Trophoblast cell (in vitro differentiated cells and primary cell): ENCODE data around the gene CDC42EP1.
A peak's percentile ranks its signal among the peaks of the same experiment; 100 is the strongest.

Source experiments
- DNase-seq, 2 donors: peaks; one replicate each; pipeline ENCODE4 v3.0.0-alpha.2; 2016
- H2AFZ ChIP-seq: 2 replicates; pipeline ENCODE4 v1.6.1; 2013; ENCODE audit warnings: low read length, moderate library complexity, mild to moderate bottlenecking; ENCODE audit not compliant: insufficient read depth, poor library complexity
- H2AK5ac ChIP-seq: 2 replicates; pipeline ENCODE4 v1.6.1; 2013; ENCODE audit warnings: mild to moderate bottlenecking, low read length
- H2BK120ac ChIP-seq: 2 replicates; pipeline ENCODE4 v1.6.1; 2013; ENCODE audit warnings: low read length, mild to moderate bottlenecking, moderate library complexity; ENCODE audit not compliant: insufficient read depth, poor library complexity
- H2BK12ac ChIP-seq: 2 replicates; pipeline ENCODE4 v1.6.1; 2013; ENCODE audit warnings: mild to moderate bottlenecking, low read length, moderate library complexity
- H2BK5ac ChIP-seq: 2 replicates; pipeline ENCODE4 v1.6.1; 2013; ENCODE audit warnings: low read length, low read depth, moderate library complexity, mild to moderate bottlenecking; ENCODE audit not compliant: poor library complexity
- H3K14ac ChIP-seq: 2 replicates; pipeline ENCODE4 v1.6.1; 2013; ENCODE audit warnings: mild to moderate bottlenecking, low read length
- H3K18ac ChIP-seq: 2 replicates; pipeline ENCODE4 v1.6.1; 2013; ENCODE audit warnings: mild to moderate bottlenecking, low read length
- H3K23ac ChIP-seq: 2 replicates; pipeline ENCODE4 v1.6.1; 2013; ENCODE audit warnings: low read length
- H3K27ac ChIP-seq: 2 replicates; pipeline ENCODE4 v1.5.1; 2013; ENCODE audit warnings: low read depth, mild to moderate bottlenecking, inconsistent platforms, low read length, moderate library complexity
- H3K27me3 ChIP-seq: 2 replicates; pipeline ENCODE4 v1.6.1; 2013; ENCODE audit warnings: inconsistent platforms, mild to moderate bottlenecking, low read length, moderate library complexity; ENCODE audit not compliant: insufficient read depth
- H3K36me3 ChIP-seq, 2 experiments: 1 replicate in 1 of 2; 2 replicates in 1 of 2; pipeline ENCODE4 v1.6.1; 2013; ENCODE audit warnings: low read length in 2 of 2, mild to moderate bottlenecking in 2 of 2, moderate library complexity in 1 of 2; ENCODE audit not compliant: insufficient read depth in 2 of 2, control insufficient read depth in 1 of 2
- H3K4ac ChIP-seq: 2 replicates; pipeline ENCODE4 v1.6.1; 2013; ENCODE audit warnings: low read depth, mild to moderate bottlenecking, low read length, moderate library complexity
- H3K4me1 ChIP-seq, 2 experiments: 1 replicate in 1 of 2; 2 replicates in 1 of 2; pipeline ENCODE4 v1.6.1; 2013; ENCODE audit warnings: low read length in 2 of 2, mild to moderate bottlenecking in 2 of 2, moderate library complexity in 1 of 2; ENCODE audit not compliant: insufficient read depth in 2 of 2, control insufficient read depth in 1 of 2
- H3K4me2 ChIP-seq: 2 replicates; pipeline ENCODE4 v1.6.1; 2013; ENCODE audit warnings: inconsistent platforms, mild to moderate bottlenecking, low read length, moderate library complexity
- H3K4me3 ChIP-seq: 2 replicates; pipeline ENCODE4 v1.5.1; 2013; ENCODE audit warnings: mild to moderate bottlenecking, low read depth, low read length, inconsistent platforms
- H3K79me1 ChIP-seq: one replicate; pipeline ENCODE4 v1.6.1; 2013; ENCODE audit warnings: low read length
- H3K79me2 ChIP-seq: 2 replicates; pipeline ENCODE4 v1.6.1; 2013; ENCODE audit warnings: low read length, mild to moderate bottlenecking; ENCODE audit not compliant: control insufficient read depth, insufficient read depth, poor library complexity
- H3K9ac ChIP-seq: 2 replicates; pipeline ENCODE4 v1.6.1; 2013; ENCODE audit warnings: mild to moderate bottlenecking, low read length
- H3K9me3 ChIP-seq: 2 replicates; pipeline ENCODE4 v1.6.1; 2013; ENCODE audit warnings: low read depth, mild to moderate bottlenecking, control low read depth, inconsistent platforms, low read length; ENCODE audit not compliant: insufficient read depth
- H4K12ac ChIP-seq: 2 replicates; pipeline ENCODE4 v1.6.1; 2013; ENCODE audit warnings: low read depth, mild to moderate bottlenecking, low read length, moderate library complexity
- H4K8ac ChIP-seq: 2 replicates; pipeline ENCODE4 v1.6.1; 2013; ENCODE audit warnings: low read depth, mild to moderate bottlenecking, low read length, moderate library complexity
- H4K91ac ChIP-seq: one replicate; pipeline ENCODE4 v1.6.1; 2013; ENCODE audit warnings: low read depth, mild to moderate bottlenecking, low read length, moderate library complexity
- WGBS: extraction: QIAGEN DNeasy Blood & Tissue Kit; methylation state at CpG from one replicate; pipeline ENCODE4 v1.1.7; 2013; ENCODE audit warnings: missing lambda C conversion rate; ENCODE audit not compliant: insufficient read length, insufficient coverage; ENCODE audit errors: extremely low coverage; 5-methylcytosine and 5-hydroxymethylcytosine counted together

CDC42EP1 gene

DNA sequence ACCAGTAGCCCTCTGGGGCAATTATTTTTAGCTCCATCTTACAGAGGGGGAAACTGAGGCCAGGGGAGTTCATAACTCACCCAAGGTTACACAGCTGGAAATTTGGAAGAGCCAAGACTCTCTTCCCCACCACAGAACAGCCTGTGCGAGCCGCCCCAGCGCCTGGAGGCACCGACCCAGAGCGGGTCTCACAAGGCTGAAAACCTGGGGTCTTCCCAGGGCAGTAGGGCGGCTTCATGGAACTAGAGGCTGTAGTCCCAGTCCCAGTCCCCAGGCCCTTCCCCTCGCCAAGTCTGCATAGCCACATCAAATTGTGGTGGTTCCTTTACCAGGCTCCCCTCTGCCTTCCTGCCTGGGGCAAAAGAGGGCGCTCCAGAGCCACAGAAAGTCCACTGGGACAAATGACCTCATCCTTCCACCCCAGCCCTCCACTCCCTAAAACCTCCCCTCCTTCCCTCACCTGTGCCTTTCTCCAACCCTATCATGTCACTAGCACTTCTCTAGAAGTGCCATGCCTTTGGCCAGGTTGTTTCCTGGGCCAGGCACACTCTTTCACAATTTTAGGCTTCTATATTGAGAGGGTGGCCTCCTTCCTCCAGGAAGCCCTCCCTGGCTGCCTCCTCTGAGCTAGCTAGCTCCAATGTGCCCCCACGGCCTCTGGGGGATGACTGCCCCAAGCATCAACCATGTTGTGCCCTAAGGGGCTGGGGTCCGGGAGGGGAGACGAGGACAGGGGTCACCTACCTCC lies 15.2 kb upstream of the CDC42EP1 start:
- Histone ChIP-seq H3K9ac (peak overlapping the region; percentile 50), H3K79me2 (peaks cover 8% of the 10 kb centered on the region), H3K36me3 (no peaks in the 10 kb centered on the region), H4K8ac (peak overlapping the region; percentile 95), H4K91ac (peak overlapping the region; percentile 99), H3K79me1 (peaks cover 41% of the 10 kb centered on the region), H3K4me1 (peaks cover 44% of the 10 kb centered on the region in 2 experiments), H2BK120ac (peak overlapping the region; percentile 97), H4K12ac (peak overlapping the region; percentile 86), H3K23ac (no peak overlapping the region), H3K4ac (peak overlapping the region; percentile 90), H3K14ac (peak overlapping the region; percentile 98), H2BK12ac (peak overlapping the region; percentile 95), H3K27ac (peak overlapping the region; percentile 98), H2AK5ac (peak overlapping the region; percentile 93), H3K27me3 (no peaks in the 10 kb centered on the region), H2BK5ac (peak overlapping the region; percentile 96), H3K4me3 (no peak overlapping the region), H3K9me3 (no peaks in the 10 kb centered on the region), H3K18ac (peak overlapping the region; percentile 95), H2AFZ (peak overlapping the region; percentile 53), H3K4me2 (peak overlapping the region; percentile 51)
- WGBS, result no CpG with 5 or more reads among the region's 11 CpGs
- DNase-seq, result peak; percentile 90 to 92

DNA sequence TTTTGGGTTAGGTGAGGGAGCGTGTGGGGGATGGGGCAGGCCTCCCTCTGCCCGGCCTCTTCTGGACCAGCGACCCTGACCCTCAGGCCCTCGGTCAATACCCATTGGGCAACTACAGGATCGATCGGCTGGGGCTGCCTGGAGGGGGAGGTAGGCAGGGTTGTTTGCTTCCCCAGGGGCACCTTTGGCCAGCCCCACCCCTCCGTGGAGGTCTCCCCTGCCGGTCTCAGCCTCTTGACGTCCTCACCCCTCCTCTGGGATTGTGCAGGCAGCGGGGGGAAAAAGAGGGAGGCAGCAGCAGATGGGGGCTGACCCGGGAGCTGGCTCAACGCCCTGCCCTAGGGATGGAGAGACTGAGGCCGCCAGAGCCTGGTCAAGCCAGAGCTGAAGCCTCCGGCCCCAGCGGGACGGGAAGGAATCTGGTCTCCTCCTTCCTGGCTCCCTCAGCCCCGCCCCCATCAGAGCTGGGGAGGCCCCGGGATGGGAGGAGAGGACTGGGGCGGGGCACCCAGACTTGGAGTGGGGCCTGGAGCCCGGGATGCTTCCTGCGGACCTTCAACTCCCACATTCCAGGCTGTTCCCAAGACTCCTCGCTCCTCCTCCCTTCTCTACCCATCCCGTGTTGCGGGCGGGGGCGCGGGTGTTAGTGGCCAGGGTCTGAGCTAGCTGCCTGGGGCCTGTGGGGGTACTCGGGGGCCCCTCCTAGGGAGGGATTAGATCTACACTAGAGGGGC lies 14.4 kb upstream of the CDC42EP1 start:
- Histone ChIP-seq H2AK5ac (peak overlapping the region; percentile 93), H3K4me1 (peaks cover 40 to 42% of the 10 kb centered on the region in 2 experiments), H4K12ac (peak overlapping the region; percentile 86), H2AFZ (peak overlapping the region; percentile 53), H3K23ac (no peak overlapping the region), H3K14ac (peak overlapping the region; percentile 98), H3K4me2 (peak overlapping the region; percentile 51), H4K8ac (peak overlapping the region; percentile 95), H4K91ac (peak overlapping the region; percentile 99), H3K79me1 (peaks cover 41% of the 10 kb centered on the region), H3K4me3 (no peak overlapping the region), H3K4ac (peak overlapping the region; percentile 90), H2BK5ac (peak overlapping the region; percentile 96), H3K27me3 (no peaks in the 10 kb centered on the region), H2BK120ac (peak overlapping the region; percentile 98), H3K9ac (peak overlapping the region; percentile 50), H3K27ac (peak overlapping the region; percentile 98), H3K18ac (peak overlapping the region; percentile 95), H3K79me2 (peaks cover 8% of the 10 kb centered on the region), H3K9me3 (no peaks in the 10 kb centered on the region), H2BK12ac (peak overlapping the region; percentile 98), H3K36me3 (no peaks in the 10 kb centered on the region)
- DNase-seq, result peak; percentile 58 to 59
- no CpG with 5 or more reads among the region's 28 CpGs for WGBS

DNA sequence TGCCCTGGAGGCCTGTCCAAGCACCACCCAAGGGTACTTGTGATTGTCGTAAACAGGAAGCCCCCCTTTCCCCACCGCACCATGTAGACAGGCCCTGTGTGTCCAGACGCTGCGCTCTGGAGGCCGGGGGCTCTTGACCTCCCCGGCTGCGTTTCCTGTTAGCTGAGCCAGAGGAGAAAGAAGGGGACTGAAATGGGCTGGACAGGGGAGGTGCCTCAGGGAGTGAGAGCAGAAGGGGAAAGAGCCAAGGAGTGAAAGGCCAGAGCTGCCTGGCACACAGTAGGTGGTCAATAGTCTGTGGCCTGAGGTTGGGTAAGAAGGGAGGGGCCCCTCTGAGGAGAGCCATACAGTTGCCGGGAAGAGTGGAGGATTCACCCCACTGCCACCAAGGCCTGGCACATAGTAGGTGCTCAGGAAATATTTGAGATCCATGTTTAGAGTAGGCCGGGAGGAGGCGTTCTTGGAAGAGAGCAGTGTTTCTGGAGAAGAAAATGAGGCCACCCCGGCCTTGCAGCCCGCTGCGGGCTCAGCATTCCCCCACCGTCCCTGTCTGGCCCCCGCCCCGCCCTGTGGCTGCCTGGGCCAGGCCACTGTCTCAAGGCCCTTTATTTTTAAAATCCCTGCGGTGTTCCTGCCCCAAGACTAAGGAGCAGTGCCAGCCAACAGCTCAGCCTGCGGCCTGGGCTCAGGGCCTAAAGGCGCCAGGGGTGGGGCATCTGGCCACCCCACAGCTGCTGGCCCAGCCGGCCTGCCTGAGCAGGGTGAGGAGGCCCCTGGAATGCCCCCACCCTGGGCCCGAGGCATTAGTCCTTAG lies 13.6 kb upstream of the CDC42EP1 start:
- Histone ChIP-seq H4K12ac (peak overlapping the region; percentile 45), H2BK5ac (peak overlapping the region; percentile 82), H3K14ac (peak overlapping the region; percentile 78), H3K9me3 (no peaks in the 10 kb centered on the region), H3K79me1 (peaks cover 46% of the 10 kb centered on the region), H3K18ac (peak overlapping the region; percentile 64), H3K4me1 (peaks cover 42 to 45% of the 10 kb centered on the region in 2 experiments), H3K23ac (no peak overlapping the region), H3K27me3 (no peaks in the 10 kb centered on the region), H3K9ac (no peak overlapping the region), H3K4me3 (no peak overlapping the region), H2BK12ac (peak overlapping the region; percentile 98), H3K4me2 (peak overlapping the region; percentile 51), H4K8ac (peak overlapping the region; percentile 61), H3K4ac (peak overlapping the region; percentile 73), H2AK5ac (peak overlapping the region; percentile 87), H3K27ac (peak overlapping the region; percentile 98), H2BK120ac (peak overlapping the region; percentile 98), H2AFZ (peak overlapping the region; percentile 37), H4K91ac (peak overlapping the region; percentile 99), H3K36me3 (no peaks in the 10 kb centered on the region), H3K79me2 (peaks cover 11% of the 10 kb centered on the region)
- peak; percentile 83 for DNase-seq
- no CpG with 5 or more reads among the region's 21 CpGs for WGBS

DNA sequence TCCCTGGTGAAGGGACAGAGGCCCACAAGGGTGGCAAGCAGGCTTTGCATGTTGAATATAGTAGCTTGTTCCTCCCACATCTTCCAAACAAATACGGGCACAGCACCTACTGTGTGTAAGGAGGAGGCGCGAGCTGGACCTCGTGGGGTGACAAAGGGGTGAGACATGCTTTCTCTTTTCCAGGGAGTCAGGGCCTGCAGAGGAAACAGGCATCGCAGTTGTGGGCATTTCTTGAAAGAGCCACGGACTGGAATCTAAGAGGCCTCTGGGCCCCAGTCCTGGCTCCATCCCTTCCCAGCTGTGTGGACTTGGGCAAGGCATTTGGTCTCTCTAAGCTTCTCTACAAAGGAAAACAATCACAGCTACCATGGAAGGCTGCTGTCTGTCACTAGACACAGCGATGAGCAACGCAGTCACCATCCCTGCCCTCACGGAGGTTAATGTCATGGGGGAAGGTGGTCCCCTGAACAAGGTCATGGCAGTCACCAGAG lies 13.0 kb upstream of the CDC42EP1 start:
- Histone ChIP-seq H3K14ac (peak overlapping the region; percentile 78), H3K79me1 (peaks cover 50% of the 10 kb centered on the region), H2AFZ (peak overlapping the region; percentile 61)

More for the DNA sequence above, 13.0 kb upstream of the CDC42EP1 start:
- H2AK5ac ChIP-seq, result peak overlapping the region; percentile 89
- H2BK120ac ChIP-seq, result peak overlapping the region; percentile 98
- H3K23ac ChIP-seq, result no peak overlapping the region
- peak overlapping the region; percentile 99 for H4K91ac ChIP-seq
- no peak overlapping the region for H3K9ac ChIP-seq
- H3K27ac ChIP-seq, result peak overlapping the region; percentile 98
- DNase-seq, result peak; percentile 16 to 43
- no peaks in the 10 kb centered on the region for H3K9me3 ChIP-seq
- H3K18ac ChIP-seq, result peak overlapping the region; percentile 91
- H4K12ac ChIP-seq, result peak overlapping the region; percentile 45
- peaks cover 11% of the 10 kb centered on the region for H3K79me2 ChIP-seq
- H3K4me2 ChIP-seq, result no peak overlapping the region
- peaks cover 42 to 46% of the 10 kb centered on the region in 2 experiments for H3K4me1 ChIP-seq
- no peak overlapping the region for H3K4me3 ChIP-seq
- H4K8ac ChIP-seq, result peak overlapping the region; percentile 61
- H3K27me3 ChIP-seq, result no peaks in the 10 kb centered on the region
- no CpG with 5 or more reads among the region's 9 CpGs for WGBS
- no peaks in the 10 kb centered on the region for H3K36me3 ChIP-seq
- H3K4ac ChIP-seq, result peak overlapping the region; percentile 73
- H2BK5ac ChIP-seq, result peak overlapping the region; percentile 82
- peak overlapping the region; percentile 98 for H2BK12ac ChIP-seq
